ENCODE results near the gene NR4A3.
"Not testable (repeated sequence)": the region's sequence is repeated elsewhere in the genome, so short reads cannot be mapped to it uniquely, and the experiment has no call there.

Gene NR4A3

GRCh38 chr9:99821396-99822108 is at the start of gene NR4A3:
Gene NR4A3, plus strand, starts transcription at chr9:99821885. Its CDS starts 6,158 bp downstream, at chr9:99828043.
- peak; percentile 95 for DNase-seq

GRCh38 chr9:99773468-99774138 is 48.1 kb upstream of the NR4A3 start:
- no peak for DNase-seq

- peak; percentile 88 for DNase-seq
Observed at GRCh38 chr9:99778308-99778707, 43.4 kb upstream of the NR4A3 start.

- DNase-seq, result no peak
Observed at GRCh38 chr9:99778836-99779235, 42.8 kb upstream of the NR4A3 start.

GRCh38 chr9:99779277-99779676 is 42.4 kb upstream of the NR4A3 start:
- no peak for DNase-seq

GRCh38 chr9:99782349-99782748 is 39.3 kb upstream of the NR4A3 start:
- DNase-seq, result not testable (repeated sequence)

- DNase-seq, result no peak
Observed at GRCh38 chr9:99782962-99783718, 38.5 kb upstream of the NR4A3 start.

GRCh38 chr9:99783799-99784198 is 37.9 kb upstream of the NR4A3 start:
- DNase-seq, result no peak

- no peak for DNase-seq
Observed at GRCh38 chr9:99785010-99785590, 36.6 kb upstream of the NR4A3 start.

GRCh38 chr9:99787556-99787955 is 34.1 kb upstream of the NR4A3 start:
- no peak for DNase-seq

GRCh38 chr9:99793528-99793927 is 28.2 kb upstream of the NR4A3 start:
- DNase-seq, result no peak

- DNase-seq, result no peak
Observed at GRCh38 chr9:99796231-99796630, 25.5 kb upstream of the NR4A3 start.

GRCh38 chr9:99801775-99802174 is 19.9 kb upstream of the NR4A3 start:
- DNase-seq, result no peak

- DNase-seq, result no peak
Observed at GRCh38 chr9:99803694-99804093, 18.0 kb upstream of the NR4A3 start.

GRCh38 chr9:99807276-99807852 is 14.3 kb upstream of the NR4A3 start:
- DNase-seq, result peak; percentile 51

- no peak for DNase-seq
Observed at GRCh38 chr9:99807956-99808355, 13.7 kb upstream of the NR4A3 start.

GRCh38 chr9:99808454-99808853 is 13.2 kb upstream of the NR4A3 start:
- no peak for DNase-seq

- DNase-seq, result peak; percentile 57
Observed at GRCh38 chr9:99809586-99810319, 11.9 kb upstream of the NR4A3 start.

- no peak for DNase-seq
Observed at GRCh38 chr9:99811172-99811571, 10.5 kb upstream of the NR4A3 start.

- no peak for DNase-seq
Observed at GRCh38 chr9:99811598-99812383, 9.9 kb upstream of the NR4A3 start.

- no peak for DNase-seq
Observed at GRCh38 chr9:99813739-99814138, 7.9 kb upstream of the NR4A3 start.

- DNase-seq, result no peak
Observed at GRCh38 chr9:99814359-99814758, 7.3 kb upstream of the NR4A3 start.

All from HCEC 1CT (cell line).